ENCODE measurements around the gene EIF3J. TPM values are rescaled to one million over a fixed set of nuclear protein-coding genes. Genes with fewer than 3 reads are reported as not detected.
"Not testable (repeated sequence)": the region's sequence is repeated elsewhere in the genome, so short reads cannot be mapped to it uniquely, and the experiment has no call there.

The EIF3J gene
- total and polyA plus RNA-seq, 3 donors from 2014 or later, result 33.4 to 65.6 (median 60.3) TPM

DNA sequence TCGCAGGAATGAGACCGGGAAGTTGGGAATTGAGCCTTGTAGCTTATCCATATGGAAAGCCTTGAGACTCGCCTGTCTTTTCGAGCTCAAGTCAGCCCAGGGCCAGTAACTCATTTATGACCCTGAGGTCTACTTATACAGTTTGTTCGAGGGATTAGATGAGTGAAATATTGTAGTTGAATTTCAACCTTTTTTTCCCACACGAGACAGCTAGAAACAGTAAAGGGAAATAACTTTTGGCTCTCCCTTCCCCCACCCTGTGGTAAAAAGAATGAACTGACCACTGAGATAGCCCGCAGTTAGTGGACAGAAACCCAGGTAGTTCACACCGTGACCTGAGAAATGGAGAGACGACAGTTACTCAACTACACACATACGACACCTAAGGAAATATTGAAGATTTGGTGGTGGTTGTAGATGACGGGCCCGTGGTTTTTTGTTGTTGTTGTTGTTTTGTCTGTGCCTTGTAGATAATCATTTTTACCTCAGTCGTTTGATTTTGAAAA lies 841 bp downstream of the EIF3J start:
- intact Hi-C loops (cut with DNase I; ENCODE audit: low total_unique reads), result no loop called here
- no peak for DNase-seq
- H3K4me1 ChIP-seq, result peaks cover 18% of the 10 kb centered on the region

DNA sequence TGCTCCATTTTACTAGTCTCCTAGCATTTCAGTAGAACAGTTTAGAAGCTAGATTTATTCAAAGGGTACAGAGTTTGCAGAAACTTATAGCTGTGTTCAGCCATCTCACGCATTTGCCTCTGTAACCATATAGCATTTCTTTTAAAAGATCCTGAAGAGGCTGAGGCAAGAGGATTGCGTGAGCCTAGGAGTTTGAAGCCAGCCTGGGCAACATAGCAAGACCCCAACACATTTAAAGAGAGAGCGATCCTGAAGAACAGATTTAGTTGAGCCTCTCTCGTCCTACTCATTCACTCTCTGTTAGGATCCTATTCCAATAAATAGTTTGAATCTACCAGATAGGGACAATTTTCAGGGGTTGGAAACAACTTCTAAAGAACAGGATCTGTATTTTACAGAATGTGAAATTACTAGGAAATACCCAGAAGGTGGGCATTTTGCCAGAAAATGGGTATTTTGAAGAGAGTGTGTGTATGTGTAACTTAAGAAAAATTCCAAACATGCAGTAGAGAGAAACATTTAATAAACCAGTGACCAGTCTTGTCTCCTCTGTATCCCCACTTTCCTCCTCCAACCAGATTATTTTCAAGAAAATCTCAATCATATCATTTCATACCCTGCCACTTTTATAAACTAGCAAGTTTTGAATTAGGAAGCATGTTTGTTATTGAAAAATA lies 4.5 kb downstream of the EIF3J start:
- Histone ChIP-seq H3K36me3 (ENCODE audit: low read depth, missing control alignments) (no peaks in the 10 kb centered on the region), H3K4me3 (no peak overlapping the region), H3K9me3 (no peaks in the 10 kb centered on the region), H3K27me3 (no peaks in the 10 kb centered on the region), H3K27ac (no peak overlapping the region), H3K4me1 (peaks cover 19% of the 10 kb centered on the region)
- no peak for TF ChIP-seq POLR2A (IDR thresholded peaks at IDR 0.05)
- TF ChIP-seq, protein P1, sequence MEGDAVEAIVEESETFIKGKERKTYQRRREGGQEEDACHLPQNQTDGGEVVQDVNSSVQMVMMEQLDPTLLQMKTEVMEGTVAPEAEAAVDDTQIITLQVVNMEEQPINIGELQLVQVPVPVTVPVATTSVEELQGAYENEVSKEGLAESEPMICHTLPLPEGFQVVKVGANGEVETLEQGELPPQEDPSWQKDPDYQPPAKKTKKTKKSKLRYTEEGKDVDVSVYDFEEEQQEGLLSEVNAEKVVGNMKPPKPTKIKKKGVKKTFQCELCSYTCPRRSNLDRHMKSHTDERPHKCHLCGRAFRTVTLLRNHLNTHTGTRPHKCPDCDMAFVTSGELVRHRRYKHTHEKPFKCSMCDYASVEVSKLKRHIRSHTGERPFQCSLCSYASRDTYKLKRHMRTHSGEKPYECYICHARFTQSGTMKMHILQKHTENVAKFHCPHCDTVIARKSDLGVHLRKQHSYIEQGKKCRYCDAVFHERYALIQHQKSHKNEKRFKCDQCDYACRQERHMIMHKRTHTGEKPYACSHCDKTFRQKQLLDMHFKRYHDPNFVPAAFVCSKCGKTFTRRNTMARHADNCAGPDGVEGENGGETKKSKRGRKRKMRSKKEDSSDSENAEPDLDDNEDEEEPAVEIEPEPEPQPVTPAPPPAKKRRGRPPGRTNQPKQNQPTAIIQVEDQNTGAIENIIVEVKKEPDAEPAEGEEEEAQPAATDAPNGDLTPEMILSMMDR (IDR thresholded peaks at IDR 0.05), result no peak
- no peak for DNase-seq
- 95% methylated on average over 4 of the region's 4 CpGs for WGBS, 2 donors
- intact Hi-C loops (cut with DNase I; ENCODE audit: low total_unique reads), result no loop called here

More for the DNA sequence above, 841 bp downstream of the EIF3J start:
- TF ChIP-seq, protein P1 (IDR thresholded peaks at IDR 0.05), result no peak
- no peak for TF ChIP-seq POLR2A (IDR thresholded peaks at IDR 0.05)
- Histone ChIP-seq H3K27ac (peak overlapping the region; percentile 93 to 96), H3K27me3 (no peaks in the 10 kb centered on the region), H3K4me3 (peak overlapping the region; percentile 85 to 99), H3K36me3 (ENCODE audit: low read depth, missing control alignments) (no peaks in the 10 kb centered on the region), H3K9me3 (no peaks in the 10 kb centered on the region)
- WGBS, 2 donors, result 7 to 11% methylated on average over 13 of the region's 13 CpGs

DNA sequence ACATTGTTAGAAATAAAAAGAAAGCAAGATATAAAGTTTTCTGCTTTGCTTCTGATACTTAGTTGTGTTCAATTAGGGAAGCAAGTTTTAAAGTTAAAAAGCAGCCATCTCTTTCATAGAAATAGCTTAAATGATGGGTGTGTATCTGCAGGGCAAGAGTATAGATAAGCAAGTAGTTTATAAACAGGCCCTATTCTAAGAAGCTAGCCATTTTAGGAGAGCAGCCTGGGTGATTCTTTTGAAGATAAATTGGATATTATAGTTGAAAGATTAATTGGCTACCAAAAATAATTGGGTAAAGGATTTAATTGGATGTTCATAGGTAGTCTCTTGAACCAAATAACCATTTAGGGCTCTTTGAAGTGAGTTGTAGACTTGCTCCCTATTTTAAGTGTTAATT lies 5.6 kb downstream of the EIF3J start:
- TF ChIP-seq, protein P1 (IDR thresholded peaks at IDR 0.05), result no peak
- TF ChIP-seq POLR2A (IDR thresholded peaks at IDR 0.05), result no peak
- Histone ChIP-seq H3K9me3 (no peaks in the 10 kb centered on the region), H3K4me3 (no peak overlapping the region), H3K27ac (no peak overlapping the region), H3K4me1 (peaks cover 19% of the 10 kb centered on the region), H3K27me3 (no peaks in the 10 kb centered on the region), H3K36me3 (ENCODE audit: low read depth, missing control alignments) (no peaks in the 10 kb centered on the region)
- no peak for DNase-seq
- intact Hi-C loops (cut with DNase I; ENCODE audit: low total_unique reads), result no loop called here

DNA sequence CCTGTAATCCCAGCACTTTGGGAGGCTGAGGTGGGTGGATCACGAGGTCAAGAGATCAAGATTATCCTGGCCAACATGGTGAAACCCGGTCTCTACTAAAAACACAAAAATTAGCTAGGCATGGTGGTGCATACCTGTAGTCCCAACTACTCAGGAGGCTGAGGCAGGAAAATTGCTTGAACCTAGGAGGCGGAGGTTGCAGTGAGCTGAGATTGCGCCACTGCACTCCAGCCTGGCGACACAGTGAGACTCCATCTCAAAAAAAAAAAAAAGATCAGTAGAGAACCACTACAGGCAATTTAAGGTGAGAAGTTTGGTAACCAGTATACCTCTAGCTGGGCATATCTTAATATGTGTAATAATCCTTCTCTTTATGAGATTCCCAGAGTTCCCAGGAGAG lies 7.8 kb downstream of the EIF3J start:
- intact Hi-C loops (cut with DNase I; ENCODE audit: low total_unique reads); H3K36me3 ChIP-seq (ENCODE audit: low read depth, missing control alignments); H3K9me3 ChIP-seq; H3K27ac ChIP-seq; H3K4me3 ChIP-seq; H3K4me1 ChIP-seq; DNase-seq; H3K27me3 ChIP-seq: not testable (repeated sequence)
- WGBS, 2 donors, result 88 to 95% methylated on average over 5 of the region's 5 CpGs

DNA sequence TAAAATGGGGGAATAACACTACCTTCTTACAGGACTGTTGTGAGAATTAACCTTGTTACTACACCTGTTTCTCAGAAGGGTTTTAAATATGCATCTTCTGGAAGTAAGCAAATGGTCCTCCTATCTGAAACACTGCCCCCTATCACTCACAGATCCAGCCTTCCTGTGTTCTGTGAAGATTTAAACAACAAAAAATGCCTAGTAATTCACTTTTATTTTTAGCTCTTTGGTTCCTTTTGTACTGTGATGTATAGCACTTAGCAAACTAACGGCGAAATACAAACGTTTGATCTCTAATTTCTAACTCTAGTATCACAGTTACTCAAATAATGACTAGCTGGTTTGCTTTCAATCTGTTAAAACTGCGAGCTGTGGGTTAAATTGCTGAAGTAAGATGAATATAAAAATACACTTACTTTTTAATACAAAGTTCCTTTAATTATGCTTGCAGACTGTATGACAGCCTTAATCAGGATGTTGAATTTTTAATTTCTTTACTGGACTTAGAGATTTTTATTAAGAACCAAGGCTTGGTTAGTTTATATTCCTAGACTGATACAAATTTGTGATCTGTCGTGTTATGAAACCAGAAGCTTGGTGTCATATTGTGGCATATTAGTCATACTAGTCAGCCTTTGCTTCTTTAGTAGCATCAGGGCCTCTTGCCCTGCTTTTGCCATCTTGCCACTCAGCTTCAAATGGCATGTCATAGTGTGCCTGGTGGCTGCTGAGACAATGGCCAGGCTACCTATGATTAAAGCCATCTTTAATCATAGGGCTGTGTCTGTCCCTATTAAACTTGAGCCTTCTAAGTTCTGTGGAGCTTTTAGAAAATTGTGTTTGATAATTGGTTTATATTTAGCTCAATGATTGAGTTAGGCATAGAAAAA lies 9.2 kb downstream of the EIF3J start:
- H3K36me3 ChIP-seq (ENCODE audit: low read depth, missing control alignments), result no peaks in the 10 kb centered on the region
- no peak overlapping the region for H3K4me3 ChIP-seq
- H3K27ac ChIP-seq, result no peak overlapping the region
- intact Hi-C loops (cut with DNase I; ENCODE audit: low total_unique reads), result no loop called here
- 65 to 73% methylated on average over 5 of the region's 5 CpGs for WGBS, 2 donors
- DNase-seq, result no peak
- H3K4me1 ChIP-seq, result peaks cover 9% of the 10 kb centered on the region
- H3K9me3 ChIP-seq, result no peaks in the 10 kb centered on the region
- no peaks in the 10 kb centered on the region for H3K27me3 ChIP-seq
- no peak for TF ChIP-seq POLR2A (IDR thresholded peaks at IDR 0.05)
- TF ChIP-seq, protein P1 (IDR thresholded peaks at IDR 0.05), result peak in 1 of 3 experiments; percentile 16

DNA sequence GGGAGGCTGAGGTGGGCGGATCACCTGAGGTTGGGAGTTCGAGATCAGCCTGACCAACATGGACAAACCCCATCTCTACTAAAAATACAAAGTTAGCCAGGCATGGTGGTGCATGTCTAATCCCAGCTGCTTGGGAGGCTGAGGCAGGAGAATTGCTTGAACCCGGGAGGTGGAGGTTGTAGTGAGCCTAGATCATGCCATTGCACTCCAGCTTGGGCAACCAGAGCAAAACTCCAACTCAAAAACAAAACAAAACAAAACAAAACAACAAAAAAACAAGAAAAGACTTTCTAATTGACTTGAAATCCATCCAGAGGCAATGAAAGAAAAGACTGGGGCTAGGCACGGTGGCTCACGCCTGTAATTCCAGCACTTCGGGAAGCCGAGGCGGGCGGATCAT lies 12.2 kb downstream of the EIF3J start:
- DNase-seq; H3K36me3 ChIP-seq (ENCODE audit: low read depth, missing control alignments); H3K27me3 ChIP-seq; H3K4me1 ChIP-seq; H3K4me3 ChIP-seq; H3K9me3 ChIP-seq; intact Hi-C loops (cut with DNase I; ENCODE audit: low total_unique reads); H3K27ac ChIP-seq: not testable (repeated sequence)
- 92 to 95% methylated on average over 9 of the region's 9 CpGs for WGBS, 2 donors

All from testis (tissue), 3 donors.